SKM-1 treated with dmso at 0.1 percent for 144 hours (cell line): ENCODE data around the gene HM13.
"Not testable (repeated sequence)": the region's sequence is repeated elsewhere in the genome, so short reads cannot be mapped to it uniquely, and the experiment has no call there.

Experiments
- DNase-seq: peaks from one replicate; lab custom pipeline; 2025; ENCODE audit not compliant: unreplicated experiment; lab: John Stamatoyannopoulos, UW

HM13 gene

DNA sequence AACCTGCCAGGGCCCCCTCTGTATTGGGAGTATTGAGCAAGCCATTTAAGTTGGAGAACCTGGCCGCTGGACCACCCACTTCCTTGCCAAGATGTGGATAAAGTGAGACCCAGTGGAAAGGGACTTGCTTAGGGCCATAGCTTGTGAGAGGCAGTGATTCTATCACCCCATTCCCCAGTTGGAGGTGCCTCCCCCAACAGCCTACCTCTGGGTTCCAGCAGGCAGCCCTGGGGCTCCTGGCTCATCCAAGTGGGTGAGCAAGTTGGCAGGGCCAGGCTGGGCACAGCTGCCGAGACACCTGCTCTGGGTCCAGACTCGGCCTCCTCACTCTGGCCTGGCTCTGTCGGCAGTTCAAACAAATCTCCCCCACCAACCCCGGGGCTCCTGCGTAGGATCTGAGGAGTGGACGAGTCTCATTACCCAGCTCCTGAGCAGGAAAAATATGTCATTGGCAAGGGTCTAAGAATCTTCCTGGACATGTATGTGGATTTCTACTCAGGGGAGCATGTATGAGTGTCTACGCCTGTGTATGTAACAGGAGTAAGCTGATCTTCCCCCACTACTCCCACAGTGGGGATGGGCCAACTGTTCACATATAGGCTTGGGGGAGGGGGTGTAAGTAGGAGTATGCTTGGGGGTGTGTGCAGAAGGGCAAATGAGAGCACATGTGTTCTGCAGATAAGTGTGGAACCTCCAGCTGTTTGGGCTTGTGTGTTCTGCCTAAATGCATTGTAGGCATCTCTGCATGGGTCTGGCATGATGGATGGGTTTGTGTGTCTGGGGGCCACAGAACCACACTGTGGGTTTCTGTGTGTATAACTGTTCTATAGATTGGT, 92.8 kb downstream of the HM13 start:
- peak; percentile 35 for DNase-seq

DNA sequence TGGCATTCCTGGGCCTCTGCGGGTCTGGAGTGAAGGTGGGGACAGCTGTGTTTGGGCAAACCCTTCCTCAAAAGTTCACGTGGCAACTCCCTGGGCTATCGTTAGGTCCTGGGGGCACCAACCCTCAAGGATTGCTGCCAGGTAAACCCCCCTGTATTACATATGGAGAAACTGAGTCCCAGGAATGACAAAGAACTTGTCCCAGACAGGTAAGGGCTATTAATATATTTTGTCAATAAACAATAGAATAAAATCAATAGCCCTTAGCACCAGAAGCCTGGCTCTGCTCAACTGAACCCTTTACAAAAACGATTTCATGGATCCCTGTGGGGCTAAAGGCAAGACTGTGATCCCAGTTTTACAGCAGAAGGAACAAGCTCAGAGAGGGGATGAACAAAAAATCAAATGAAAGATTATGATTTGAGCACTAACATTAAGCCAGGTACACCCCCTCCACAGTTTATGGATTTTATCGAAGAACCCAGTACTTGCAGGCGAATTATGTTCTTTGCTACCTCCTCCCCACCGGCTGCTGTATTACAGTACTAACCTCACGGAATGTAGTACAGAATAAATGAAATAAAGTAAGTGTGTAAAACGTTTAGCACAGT, 93.5 kb downstream of the HM13 start:
- no peak for DNase-seq

DNA sequence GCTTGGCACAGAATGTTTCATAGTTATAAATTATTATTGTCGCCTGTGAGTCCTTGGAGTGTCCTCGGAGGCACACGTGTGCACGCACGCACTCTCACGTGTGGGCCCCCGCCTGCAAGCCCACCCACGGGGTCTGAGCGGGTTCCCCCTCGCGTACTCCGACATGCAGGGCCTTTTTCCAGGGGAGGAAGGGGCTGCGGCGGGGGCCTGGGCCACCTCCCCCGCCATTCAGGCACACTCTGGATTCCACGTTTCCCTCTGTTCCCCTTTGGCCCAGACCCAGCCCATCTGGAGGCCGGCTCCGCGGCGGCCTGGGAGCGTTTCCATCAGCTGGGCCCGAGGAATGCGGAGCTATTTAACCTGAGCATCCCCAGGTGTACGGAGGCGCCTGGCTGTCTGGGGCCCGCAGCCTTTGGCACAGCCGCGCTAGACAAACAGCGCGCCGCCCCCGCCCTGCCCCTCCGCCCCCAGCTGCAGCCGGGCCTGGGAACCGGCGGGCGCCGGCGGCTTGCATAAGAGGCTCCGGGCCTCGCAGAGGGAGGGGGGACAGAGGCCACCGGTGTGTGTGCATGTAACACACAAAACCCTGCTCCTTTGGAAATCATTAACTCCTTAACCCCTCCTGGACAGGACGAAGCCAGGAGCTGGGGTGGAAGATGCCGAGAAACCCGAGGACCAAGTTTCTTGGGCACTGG, 94.2 kb downstream of the HM13 start:
- DNase-seq, result peak; percentile 21

DNA sequence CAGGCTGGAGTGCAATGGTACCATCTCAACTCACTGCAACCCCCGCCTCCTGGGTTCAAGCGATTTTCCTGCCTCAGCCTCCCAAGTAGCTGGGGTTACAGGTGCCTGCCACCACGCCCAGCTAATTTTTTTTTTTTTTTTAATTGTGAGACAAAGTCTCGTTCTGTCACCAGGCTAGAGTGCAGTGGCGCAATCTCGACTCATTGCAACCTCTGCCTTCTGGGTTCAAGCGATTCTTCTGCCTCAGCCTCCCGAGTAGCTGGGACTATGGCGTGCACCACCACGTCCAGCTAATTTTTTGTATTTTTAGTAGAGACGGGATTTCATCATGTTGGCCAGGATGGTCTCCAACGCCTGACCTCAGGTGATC, 98.0 kb downstream of the HM13 start:
- not testable (repeated sequence) for DNase-seq

DNA sequence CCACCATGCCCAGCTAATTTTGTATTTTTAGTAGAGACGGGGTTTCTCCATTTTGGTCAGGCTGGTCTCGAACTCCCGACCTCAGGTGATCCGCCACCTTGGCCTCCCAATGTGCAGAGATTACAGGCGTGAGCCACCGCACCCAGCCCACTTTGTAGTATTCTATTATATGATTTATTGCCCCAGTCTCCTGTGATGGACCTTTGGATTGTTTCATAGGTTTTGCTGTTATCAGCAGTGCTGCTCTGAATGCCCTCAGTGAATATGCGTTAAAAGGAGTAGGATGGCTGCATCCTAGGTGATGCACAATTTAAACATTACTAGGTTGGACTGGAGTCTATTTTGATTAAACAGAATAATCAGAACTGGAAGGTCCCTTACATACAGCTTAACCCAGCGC, 101.2 kb downstream of the HM13 start:
- no peak for DNase-seq

DNA sequence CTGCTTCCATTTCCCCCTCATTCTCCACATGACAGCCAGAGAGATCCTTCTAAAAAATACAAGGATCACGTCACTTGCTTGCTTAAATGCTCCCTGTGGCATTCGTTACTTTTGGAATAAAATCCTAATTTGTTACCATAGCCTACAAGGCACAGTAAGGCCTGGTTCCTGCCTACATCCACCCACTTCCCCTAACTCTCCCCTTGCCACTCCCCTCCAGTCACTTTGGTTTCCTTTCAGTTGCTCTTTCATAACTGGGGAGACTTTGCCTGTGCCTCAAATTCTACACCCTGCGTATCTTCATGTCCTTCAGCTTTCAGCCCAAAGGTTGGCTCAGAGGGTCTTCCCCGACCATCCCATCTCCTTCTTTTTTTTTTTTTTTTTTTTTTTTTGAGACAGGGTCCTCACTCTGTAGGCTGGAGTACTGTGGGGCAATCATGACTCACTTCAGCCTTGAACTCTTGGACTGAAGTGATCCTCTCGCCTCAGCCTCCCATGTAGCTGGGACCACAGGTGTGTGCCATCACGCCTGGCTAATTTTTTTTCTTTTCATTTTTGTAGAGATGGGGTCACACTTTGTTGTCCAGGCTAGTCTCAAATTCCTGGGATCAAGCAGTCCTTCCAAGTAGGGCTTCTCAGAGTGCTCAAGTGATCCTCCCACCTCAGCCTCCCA, 103.3 kb downstream of the HM13 start:
- DNase-seq, result peak; percentile 91
